Measurements from ENCODE around the gene ITCH.

DNA sequence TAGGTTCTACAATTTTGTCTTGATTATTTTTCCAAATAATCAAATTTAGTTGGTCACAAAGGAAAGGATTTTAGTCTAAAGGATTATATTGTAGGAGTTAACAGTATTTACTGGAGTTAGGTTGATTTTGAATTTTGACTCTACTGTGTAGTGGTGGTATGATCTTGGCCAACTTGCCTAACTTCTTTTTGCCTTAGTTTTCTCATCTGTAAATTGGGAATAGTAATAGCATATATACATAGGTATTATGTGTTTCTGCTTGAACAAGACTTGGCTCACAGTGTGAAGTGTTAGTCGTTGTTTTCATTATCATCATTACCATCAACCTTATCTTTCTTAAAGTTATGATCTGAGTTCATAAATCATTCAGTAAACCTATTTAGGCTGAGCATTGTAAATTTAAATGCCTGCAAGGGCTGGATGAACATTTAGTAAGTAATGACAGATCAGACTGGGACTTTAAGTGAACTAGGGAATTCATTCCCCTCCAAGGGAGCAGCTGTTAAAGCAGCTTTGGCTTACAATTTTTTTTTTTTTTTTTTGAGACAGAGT, 11.2 kb downstream of the ITCH start:
- TF ChIP-seq, protein P1, sequence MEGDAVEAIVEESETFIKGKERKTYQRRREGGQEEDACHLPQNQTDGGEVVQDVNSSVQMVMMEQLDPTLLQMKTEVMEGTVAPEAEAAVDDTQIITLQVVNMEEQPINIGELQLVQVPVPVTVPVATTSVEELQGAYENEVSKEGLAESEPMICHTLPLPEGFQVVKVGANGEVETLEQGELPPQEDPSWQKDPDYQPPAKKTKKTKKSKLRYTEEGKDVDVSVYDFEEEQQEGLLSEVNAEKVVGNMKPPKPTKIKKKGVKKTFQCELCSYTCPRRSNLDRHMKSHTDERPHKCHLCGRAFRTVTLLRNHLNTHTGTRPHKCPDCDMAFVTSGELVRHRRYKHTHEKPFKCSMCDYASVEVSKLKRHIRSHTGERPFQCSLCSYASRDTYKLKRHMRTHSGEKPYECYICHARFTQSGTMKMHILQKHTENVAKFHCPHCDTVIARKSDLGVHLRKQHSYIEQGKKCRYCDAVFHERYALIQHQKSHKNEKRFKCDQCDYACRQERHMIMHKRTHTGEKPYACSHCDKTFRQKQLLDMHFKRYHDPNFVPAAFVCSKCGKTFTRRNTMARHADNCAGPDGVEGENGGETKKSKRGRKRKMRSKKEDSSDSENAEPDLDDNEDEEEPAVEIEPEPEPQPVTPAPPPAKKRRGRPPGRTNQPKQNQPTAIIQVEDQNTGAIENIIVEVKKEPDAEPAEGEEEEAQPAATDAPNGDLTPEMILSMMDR (IDR thresholded peaks at IDR 0.05) = no peak
- TF ChIP-seq EP300 (IDR thresholded peaks at IDR 0.05) (no peak), POLR2A (IDR thresholded peaks at IDR 0.05) (no peak)

Data from ovary (tissue), 3 donors.